ENCODE data around the gene C22orf23.

- TF ChIP-seq CTCF (IDR thresholded peaks at IDR 0.05) (no peak), EP300 (IDR thresholded peaks at IDR 0.05) (no peak), POLR2A (IDR thresholded peaks at IDR 0.05) (no peak)
Measured at GRCh38 chr22:37896939-37897338, 56.5 kb downstream of the C22orf23 start.

Measured in tibial nerve (tissue), 4 donors.